ENCODE measurements around the gene METTL25B. TPM values are rescaled to one million over a fixed set of nuclear protein-coding genes. Genes with fewer than 3 reads are reported as not detected.

Gene METTL25B
- total and polyA plus RNA-seq, 2 donors (not counting 1 experiment from before 2014, with no cell fraction given): 78.3 to 81.1 TPM

GRCh38 chr1:156689953-156690674 is 38.2 kb upstream of the METTL25B start:
- DNase-seq: no peak
- peaks cover 11 to 21% of the 10 kb centered on the region in 2 donors for H3K4me1 ChIP-seq (ENCODE audit: control insufficient read depth in 2 of 2, insufficient read depth in 2 of 2, low read length in 2 of 2)
- no peak overlapping the region for H2AFZ ChIP-seq (ENCODE audit: insufficient read depth, low read depth, low read length, poor library complexity, severe bottlenecking)
- H3K27ac Mint-ChIP-seq: no peak overlapping the region
- no peaks in the 10 kb centered on the region for H3K9me3 Mint-ChIP-seq (ENCODE audit: insufficient read depth)
- peaks cover 0 to 3% (median 0%) of the 10 kb centered on the region in 3 donors for H3K9me3 ChIP-seq (ENCODE audit: control extremely low read depth in 1 of 3, control insufficient read depth in 2 of 3, insufficient read depth in 1 of 3, low read length in 2 of 3)
- CTCF ChIA-PET: interaction anchor here (0.6 to 7.0 kb wide), 45 partner anchors 9 to 400 kb away, joined by 3 to 245 read pairs (median 5); partner anchors contain the start of genes CRABP2, HAPLN2, ISG20L2 and METTL25B
- H3K4me3 Mint-ChIP-seq: no peak overlapping the region
- H3K27me3 ChIP-seq (replicated peaks in 1 of 4; ENCODE audit: control extremely low read depth in 1 of 4, control insufficient read depth in 3 of 4, insufficient read depth in 4 of 4, low read length in 3 of 4): peaks cover 0 to 64% (median 33%) of the 10 kb centered on the region in 4 experiments
- H3K79me2 ChIP-seq (ENCODE audit: control insufficient read depth, insufficient read depth, low read length): no peaks in the 10 kb centered on the region
- H3K27me3 Mint-ChIP-seq: peaks cover 49% of the 10 kb centered on the region
- intact Hi-C loops (cut with micrococcal nuclease): loop anchor here (1.0 to 5.0 kb wide), 4 partner anchors 16 to 77 kb away; partner anchors contain the start of gene PRCC
- 37% methylated on average over 9 of the region's 10 CpGs for WGBS (ENCODE audit: insufficient coverage)
- no peak overlapping the region for H3K27ac ChIP-seq (ENCODE audit: low read length in 2 of 2)
- no peaks in the 10 kb centered on the region for H4K20me1 ChIP-seq (ENCODE audit: control insufficient read depth, insufficient read depth, low read length, poor library complexity, severe bottlenecking)
- H3K9ac ChIP-seq (ENCODE audit: low read length): no peak overlapping the region
- TF ChIP-seq, protein P1, sequence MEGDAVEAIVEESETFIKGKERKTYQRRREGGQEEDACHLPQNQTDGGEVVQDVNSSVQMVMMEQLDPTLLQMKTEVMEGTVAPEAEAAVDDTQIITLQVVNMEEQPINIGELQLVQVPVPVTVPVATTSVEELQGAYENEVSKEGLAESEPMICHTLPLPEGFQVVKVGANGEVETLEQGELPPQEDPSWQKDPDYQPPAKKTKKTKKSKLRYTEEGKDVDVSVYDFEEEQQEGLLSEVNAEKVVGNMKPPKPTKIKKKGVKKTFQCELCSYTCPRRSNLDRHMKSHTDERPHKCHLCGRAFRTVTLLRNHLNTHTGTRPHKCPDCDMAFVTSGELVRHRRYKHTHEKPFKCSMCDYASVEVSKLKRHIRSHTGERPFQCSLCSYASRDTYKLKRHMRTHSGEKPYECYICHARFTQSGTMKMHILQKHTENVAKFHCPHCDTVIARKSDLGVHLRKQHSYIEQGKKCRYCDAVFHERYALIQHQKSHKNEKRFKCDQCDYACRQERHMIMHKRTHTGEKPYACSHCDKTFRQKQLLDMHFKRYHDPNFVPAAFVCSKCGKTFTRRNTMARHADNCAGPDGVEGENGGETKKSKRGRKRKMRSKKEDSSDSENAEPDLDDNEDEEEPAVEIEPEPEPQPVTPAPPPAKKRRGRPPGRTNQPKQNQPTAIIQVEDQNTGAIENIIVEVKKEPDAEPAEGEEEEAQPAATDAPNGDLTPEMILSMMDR (IDR thresholded peaks at IDR 0.05): no peak
- TF ChIP-seq EZH2 (IDR thresholded peaks at IDR 0.05; ENCODE audit: borderline replicate concordance, insufficient read depth, low read depth, low read length, poor library complexity, severe bottlenecking): no peak
- H3K4me3 ChIP-seq (ENCODE audit: control extremely low read depth in 1 of 5, extremely low read depth in 1 of 5, insufficient read depth in 1 of 5, low read depth in 2 of 5, low read length in 4 of 5): no peak overlapping the region
- H3K4me1 Mint-ChIP-seq: peaks cover 16% of the 10 kb centered on the region
- POLR2A ChIA-PET: interaction anchor here (1.4 kb wide), 1 partner anchor 38 kb away, joined by 7 read pairs; the partner anchor contains the start of genes ISG20L2 and METTL25B
- H3K36me3 ChIP-seq (replicated peaks in 1 of 2; ENCODE audit: control extremely low read depth in 1 of 2, control insufficient read depth in 1 of 2, extremely low read depth in 1 of 2, insufficient read depth in 2 of 2, low read length in 1 of 2): no peaks in the 10 kb centered on the region
- no peak for ATAC-seq (ENCODE audit: low read depth)
- peak overlapping the region; percentile 37 for H3K4me2 ChIP-seq (replicated peaks; ENCODE audit: low read depth, low read length, poor library complexity, severe bottlenecking)

GRCh38 chr1:156690675-156691036 is 37.6 kb upstream of the METTL25B start:
- Histone ChIP-seq H3K4me1 (ENCODE audit: control insufficient read depth in 2 of 2, insufficient read depth in 2 of 2, low read length in 2 of 2) (peaks cover 11 to 21% of the 10 kb centered on the region in 2 donors), H3K9me3 (ENCODE audit: control extremely low read depth in 1 of 3, control insufficient read depth in 2 of 3, insufficient read depth in 1 of 3, low read length in 2 of 3) (peaks cover 0 to 3% (median 0%) of the 10 kb centered on the region in 3 donors), H3K27me3 (replicated peaks in 1 of 4; ENCODE audit: control extremely low read depth in 1 of 4, control insufficient read depth in 3 of 4, insufficient read depth in 4 of 4, low read length in 3 of 4) (peaks cover 0 to 62% (median 32%) of the 10 kb centered on the region in 4 experiments), H3K27ac (ENCODE audit: low read length in 2 of 2) (no peak overlapping the region), H2AFZ (ENCODE audit: insufficient read depth, low read depth, low read length, poor library complexity, severe bottlenecking) (no peak overlapping the region), H3K4me2 (replicated peaks; ENCODE audit: low read depth, low read length, poor library complexity, severe bottlenecking) (no peak overlapping the region), H3K36me3 (replicated peaks in 1 of 2; ENCODE audit: control extremely low read depth in 1 of 2, control insufficient read depth in 1 of 2, extremely low read depth in 1 of 2, insufficient read depth in 2 of 2, low read length in 1 of 2) (no peaks in the 10 kb centered on the region), H3K79me2 (ENCODE audit: control insufficient read depth, insufficient read depth, low read length) (no peaks in the 10 kb centered on the region), H3K4me3 (ENCODE audit: control extremely low read depth in 1 of 5, extremely low read depth in 1 of 5, insufficient read depth in 1 of 5, low read depth in 2 of 5, low read length in 4 of 5) (no peak overlapping the region), H4K20me1 (ENCODE audit: control insufficient read depth, insufficient read depth, low read length, poor library complexity, severe bottlenecking) (no peaks in the 10 kb centered on the region), H3K9ac (ENCODE audit: low read length) (no peak overlapping the region)
- no peak for ATAC-seq (ENCODE audit: low read depth)
- Mint-ChIP-seq H3K27ac (no peak overlapping the region), H3K27me3 (peaks cover 44% of the 10 kb centered on the region), H3K4me1 (peaks cover 16% of the 10 kb centered on the region), H3K4me3 (no peak overlapping the region), H3K9me3 (ENCODE audit: insufficient read depth) (no peaks in the 10 kb centered on the region)
- WGBS (ENCODE audit: insufficient coverage): 61% methylated on average over 8 of the region's 8 CpGs
- ChIA-PET POLR2A (no interaction called here), CTCF (interaction anchor here (0.8 to 7.0 kb wide), 23 partner anchors 11 to 465 kb away, joined by 3 to 245 read pairs (median 8); partner anchors contain the start of genes CRABP2, HAPLN2, ISG20L2 and METTL25B)
- intact Hi-C loops (cut with micrococcal nuclease): no loop called here
- TF ChIP-seq, protein P1 (IDR thresholded peaks at IDR 0.05): no peak
- TF ChIP-seq EZH2 (IDR thresholded peaks at IDR 0.05; ENCODE audit: borderline replicate concordance, insufficient read depth, low read depth, low read length, poor library complexity, severe bottlenecking): no peak
- no peak for DNase-seq

Measured in B cell (primary cell).